ENCODE data around the gene EPB41L4A.

EPB41L4A gene

GRCh38 chr5:112310746-112311145, 108.3 kb downstream of the EPB41L4A start:
- DNase-seq (ENCODE audit: low read depth), result no peak

GRCh38 chr5:112308608-112309007, 110.5 kb downstream of the EPB41L4A start:
- no peak for DNase-seq (ENCODE audit: low read depth)

- DNase-seq (ENCODE audit: low read depth), result no peak
Measured at GRCh38 chr5:112306956-112307355, 112.1 kb downstream of the EPB41L4A start.

- DNase-seq (ENCODE audit: low read depth), result no peak
Measured at GRCh38 chr5:112304743-112305142, 114.3 kb downstream of the EPB41L4A start.

GRCh38 chr5:112303685-112304084, 115.4 kb downstream of the EPB41L4A start:
- no peak for DNase-seq (ENCODE audit: low read depth)

- no peak for DNase-seq (ENCODE audit: low read depth)
Measured at GRCh38 chr5:112294126-112294525, 125.0 kb downstream of the EPB41L4A start.

- no peak for DNase-seq (ENCODE audit: low read depth)
Measured at GRCh38 chr5:112293587-112293986, 125.5 kb downstream of the EPB41L4A start.

- no peak for DNase-seq (ENCODE audit: low read depth)
Measured at GRCh38 chr5:112290691-112291090, 128.4 kb downstream of the EPB41L4A start.

GRCh38 chr5:112289465-112289864, 129.6 kb downstream of the EPB41L4A start:
- DNase-seq (ENCODE audit: low read depth), result no peak

- no peak for DNase-seq (ENCODE audit: low read depth)
Measured at GRCh38 chr5:112283943-112284929, 134.8 kb downstream of the EPB41L4A start.

GRCh38 chr5:112283034-112283582, 136.0 kb downstream of the EPB41L4A start:
- no peak for DNase-seq (ENCODE audit: low read depth)

- DNase-seq (ENCODE audit: low read depth), result no peak
Measured at GRCh38 chr5:112279082-112279481, 140.0 kb downstream of the EPB41L4A start.

GRCh38 chr5:112276991-112277390, 142.1 kb downstream of the EPB41L4A start:
- DNase-seq (ENCODE audit: low read depth), result no peak

- DNase-seq (ENCODE audit: low read depth), result no peak
Measured at GRCh38 chr5:112275671-112276070, 143.4 kb downstream of the EPB41L4A start.

- DNase-seq (ENCODE audit: low read depth), result no peak
Measured at GRCh38 chr5:112270299-112271293, 148.5 kb downstream of the EPB41L4A start.

GRCh38 chr5:112267231-112267630, 151.8 kb downstream of the EPB41L4A start:
- DNase-seq (ENCODE audit: low read depth), result no peak

GRCh38 chr5:112264666-112265065, 154.4 kb downstream of the EPB41L4A start:
- DNase-seq (ENCODE audit: low read depth), result no peak

GRCh38 chr5:112264151-112264550, 154.9 kb downstream of the EPB41L4A start:
- no peak for DNase-seq (ENCODE audit: low read depth)

- no peak for DNase-seq (ENCODE audit: low read depth)
Measured at GRCh38 chr5:112263469-112263868, 155.6 kb downstream of the EPB41L4A start.

- no peak for DNase-seq (ENCODE audit: low read depth)
Measured at GRCh38 chr5:112258571-112258970, 160.5 kb downstream of the EPB41L4A start.

- DNase-seq (ENCODE audit: low read depth), result no peak
Measured at GRCh38 chr5:112257976-112258375, 161.1 kb downstream of the EPB41L4A start.

GRCh38 chr5:112257005-112257404, 162.1 kb downstream of the EPB41L4A start:
- DNase-seq (ENCODE audit: low read depth), result no peak

All from stimulated activated CD8-positive, alpha-beta memory T cell treated with anti-CD3 and anti-CD28 coated beads, Interleukin-15, amount 100 ng/mL, for 24 hours (primary cell).